Lung (tissue), 12 donors: ENCODE measurements around the gene FANCC. TPM values are rescaled to one million over a fixed set of nuclear protein-coding genes. Genes with fewer than 3 reads are reported as not detected.

Experiments
- ATAC-seq: fragments of 200-7000 bp; cut with Tn5 transposase; one replicate; pipeline ENCODE4 v1.9.1; 2020; ENCODE audit warnings: moderate number of reproducible peaks; ENCODE audit not compliant: insufficient read depth, low FRiP score
- DNase-seq, 3 donors: peaks; one replicate each; pipeline ENCODE4 v3.0.0-alpha.2; 2013 to 2017
- H3K27ac ChIP-seq, 2 donors: one replicate each; pipeline ENCODE4 v1.5.1; 2013; ENCODE audit warnings: mild to moderate bottlenecking in 2 of 2, moderate library complexity in 2 of 2, control low read depth in 1 of 2, inconsistent platforms in 1 of 2, low read depth in 1 of 2, low read length in 1 of 2
- H3K27me3 ChIP-seq, 3 donors: one replicate each; pipeline ENCODE4 v1.5.1; 2013; ENCODE audit warnings: low read length in 2 of 3; ENCODE audit not compliant: control insufficient read depth in 3 of 3, insufficient read depth in 3 of 3
- H3K36me3 ChIP-seq, 4 donors: one replicate each; pipeline ENCODE4 v1.5.1; 2013; ENCODE audit warnings: low read length in 4 of 4, mild to moderate bottlenecking in 1 of 4, moderate library complexity in 1 of 4; ENCODE audit not compliant: control insufficient read depth in 4 of 4, insufficient read depth in 4 of 4
- H3K4me1 ChIP-seq, 5 donors: one replicate each; pipeline ENCODE4 v1.5.1; 2013; ENCODE audit warnings: low read length in 5 of 5, mild to moderate bottlenecking in 2 of 5, moderate library complexity in 1 of 5; ENCODE audit not compliant: control insufficient read depth in 5 of 5, insufficient read depth in 5 of 5
- H3K4me3 ChIP-seq: one replicate; pipeline ENCODE4 v1.5.1; 2013; ENCODE audit warnings: mild to moderate bottlenecking, control low read depth, moderate library complexity
- H3K9ac ChIP-seq, 2 donors: one replicate each; pipeline ENCODE4 v1.5.1; 2013; ENCODE audit warnings: low read length in 2 of 2, control low read depth in 1 of 2; ENCODE audit not compliant: insufficient read depth in 1 of 2
- H3K9me3 ChIP-seq, 4 donors: one replicate each; pipeline ENCODE4 v1.5.1; 2013; ENCODE audit warnings: low read length in 3 of 4, mild to moderate bottlenecking in 1 of 4, moderate library complexity in 1 of 4; ENCODE audit not compliant: control insufficient read depth in 4 of 4, insufficient read depth in 3 of 4
- WGBS, 2 donors: extraction: QIAGEN DNeasy Blood & Tissue Kit; methylation state at CpG; one replicate each; pipeline ENCODE4 v1.1.7; 2013; 5-methylcytosine and 5-hydroxymethylcytosine counted together
- polyA plus RNA-seq, 2 donors: library from polyadenylated mRNA; stranded (reverse); fragments of 200-250 nt; gene quantifications; one replicate each; pipeline ENCODE4 v1.2.1, GENCODE V29; 2013
- total RNA-seq, 2 donors: library from RNA; depleted of rRNA in 1 of 2; stranded (reverse); fragments of >200 nt in 1 of 2; gene quantifications; one replicate each; pipeline ENCODE4 v1.2.1, GENCODE V29; 2014 to 2021
- TF ChIP-seq, protein P1 (sequence below): IDR thresholded peaks from 2 replicates; pipeline ENCODE4 v1.5.1; 2012; ENCODE audit warnings: mild to moderate bottlenecking; ENCODE audit errors: control extremely low read depth, extremely low read depth
- donor health status: control.
- donor health status: control.
- donor health status: Bipolar disorder and iron deficiency.
- donor health status: healthy.
- donor health status: DM: yes; HTN: yes; CAD: no.

FANCC gene
- total and polyA plus RNA-seq, 4 donors: 4.4 to 20.0 (median 8.7) TPM

DNA sequence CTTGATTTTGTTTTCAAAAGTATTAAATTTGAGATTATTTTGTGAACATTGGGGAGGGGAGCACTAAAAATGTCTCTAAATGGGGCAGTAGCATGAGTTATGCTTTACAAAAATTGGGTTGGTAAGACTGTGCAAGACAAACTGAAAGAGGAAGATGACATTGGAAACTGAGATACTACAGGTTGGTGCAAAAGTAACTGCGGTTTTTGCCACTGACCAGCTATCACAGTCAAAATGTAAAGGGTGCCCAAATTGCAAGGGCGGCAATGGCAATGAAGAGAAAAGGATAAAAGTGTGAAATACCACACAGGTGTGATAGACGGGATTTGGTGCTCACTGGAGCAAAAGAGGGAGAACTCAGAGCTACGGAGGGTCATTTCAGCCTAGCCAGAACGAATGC, 124.0 kb downstream of the FANCC start:
- Histone ChIP-seq H3K4me1 (peaks cover 0 to 21% (median 9%) of the 10 kb centered on the region in 5 donors), H3K27ac (no peak overlapping the region), H3K4me3 (no peak overlapping the region), H3K9ac (no peak overlapping the region), H3K9me3 (no peaks in the 10 kb centered on the region), H3K27me3 (no peaks in the 10 kb centered on the region), H3K36me3 (no peaks in the 10 kb centered on the region)
- TF ChIP-seq, protein P1, sequence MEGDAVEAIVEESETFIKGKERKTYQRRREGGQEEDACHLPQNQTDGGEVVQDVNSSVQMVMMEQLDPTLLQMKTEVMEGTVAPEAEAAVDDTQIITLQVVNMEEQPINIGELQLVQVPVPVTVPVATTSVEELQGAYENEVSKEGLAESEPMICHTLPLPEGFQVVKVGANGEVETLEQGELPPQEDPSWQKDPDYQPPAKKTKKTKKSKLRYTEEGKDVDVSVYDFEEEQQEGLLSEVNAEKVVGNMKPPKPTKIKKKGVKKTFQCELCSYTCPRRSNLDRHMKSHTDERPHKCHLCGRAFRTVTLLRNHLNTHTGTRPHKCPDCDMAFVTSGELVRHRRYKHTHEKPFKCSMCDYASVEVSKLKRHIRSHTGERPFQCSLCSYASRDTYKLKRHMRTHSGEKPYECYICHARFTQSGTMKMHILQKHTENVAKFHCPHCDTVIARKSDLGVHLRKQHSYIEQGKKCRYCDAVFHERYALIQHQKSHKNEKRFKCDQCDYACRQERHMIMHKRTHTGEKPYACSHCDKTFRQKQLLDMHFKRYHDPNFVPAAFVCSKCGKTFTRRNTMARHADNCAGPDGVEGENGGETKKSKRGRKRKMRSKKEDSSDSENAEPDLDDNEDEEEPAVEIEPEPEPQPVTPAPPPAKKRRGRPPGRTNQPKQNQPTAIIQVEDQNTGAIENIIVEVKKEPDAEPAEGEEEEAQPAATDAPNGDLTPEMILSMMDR: no peak
- DNase-seq (no peak), ATAC-seq (no peak)
- 95 to 97% methylated on average over 5 of the region's 5 CpGs for WGBS, 2 donors

DNA sequence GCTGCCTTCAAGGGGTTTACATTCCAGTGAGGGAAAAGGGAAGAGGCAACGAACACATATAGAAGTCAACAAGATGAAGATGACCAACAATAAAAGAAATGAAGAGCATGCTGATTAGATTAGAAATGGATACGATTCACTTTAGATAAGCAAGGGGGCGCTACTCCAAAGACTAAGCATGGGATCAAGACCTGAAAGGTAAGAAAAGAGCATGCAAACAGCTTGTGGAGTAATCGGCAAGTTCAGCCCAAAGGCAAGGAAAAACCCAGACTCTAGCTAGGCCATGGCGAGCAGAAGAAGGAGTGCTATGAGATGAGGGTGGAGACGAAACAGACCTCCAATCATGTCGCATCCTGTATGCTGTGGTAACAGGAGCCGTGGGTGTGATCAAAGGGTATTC, 124.4 kb downstream of the FANCC start:
- H3K4me1 ChIP-seq: peaks cover 0 to 23% (median 13%) of the 10 kb centered on the region in 5 donors
- H3K9ac ChIP-seq: no peak overlapping the region
- DNase-seq (no peak), ATAC-seq (no peak)
- H3K9me3 ChIP-seq: no peaks in the 10 kb centered on the region
- H3K27ac ChIP-seq: no peak overlapping the region
- TF ChIP-seq, protein P1: no peak
- no peaks in the 10 kb centered on the region for H3K36me3 ChIP-seq
- 94 to 96% methylated on average over 8 of the region's 8 CpGs for WGBS, 2 donors
- H3K27me3 ChIP-seq: no peaks in the 10 kb centered on the region
- no peak overlapping the region for H3K4me3 ChIP-seq

DNA sequence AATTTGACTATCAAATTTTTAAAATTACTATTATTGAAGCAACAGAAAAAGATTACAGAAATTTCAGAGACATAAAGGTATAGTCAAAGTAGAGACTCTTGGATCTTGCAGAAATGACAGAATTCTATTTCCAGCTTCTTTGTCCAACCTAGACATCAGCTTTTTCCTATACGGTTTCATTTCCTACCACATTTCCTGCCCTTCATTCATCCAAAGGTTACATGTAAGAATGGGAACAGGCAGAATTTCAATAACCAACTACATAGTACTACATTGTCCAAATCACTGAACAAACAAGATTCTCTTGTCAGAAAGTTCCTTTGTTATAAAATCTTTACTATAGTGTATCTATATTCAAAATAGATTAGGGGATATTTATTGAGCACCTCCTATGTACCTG, 124.9 kb downstream of the FANCC start:
- H3K9ac ChIP-seq: no peak overlapping the region
- DNase-seq (no peak), ATAC-seq (no peak)
- H3K27me3 ChIP-seq: no peaks in the 10 kb centered on the region
- H3K27ac ChIP-seq: no peak overlapping the region
- H3K4me1 ChIP-seq: peaks cover 0 to 22% (median 15%) of the 10 kb centered on the region in 5 donors
- TF ChIP-seq, protein P1: no peak
- H3K36me3 ChIP-seq: no peaks in the 10 kb centered on the region
- WGBS, 2 donors: 39 to 59% methylated on average over 1 of the region's 1 CpG
- no peak overlapping the region for H3K4me3 ChIP-seq
- no peaks in the 10 kb centered on the region for H3K9me3 ChIP-seq

DNA sequence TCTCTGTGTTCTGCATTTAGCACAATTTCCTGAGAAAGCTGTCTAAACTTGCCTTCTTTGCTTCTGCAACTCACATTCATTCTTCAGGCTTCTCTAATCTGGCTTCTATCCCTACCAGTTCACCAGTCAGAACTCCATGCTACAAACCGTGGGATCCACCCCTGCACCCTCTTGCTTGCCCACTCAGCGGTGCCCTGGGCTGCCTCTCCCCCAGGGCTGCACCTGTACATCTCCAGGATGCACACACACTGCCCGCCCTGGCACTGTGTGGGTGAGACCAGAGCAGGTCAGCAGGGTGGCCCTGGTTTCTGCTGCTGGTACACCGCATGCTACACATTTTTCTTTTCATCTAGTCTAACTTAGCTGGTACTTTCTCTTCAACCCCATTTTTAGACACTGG, 127.1 kb downstream of the FANCC start:
- Histone ChIP-seq H3K4me3 (no peak overlapping the region), H3K27me3 (no peaks in the 10 kb centered on the region), H3K36me3 (no peaks in the 10 kb centered on the region), H3K9ac (no peak overlapping the region), H3K9me3 (no peaks in the 10 kb centered on the region), H3K27ac (no peak overlapping the region), H3K4me1 (peaks cover 0 to 22% (median 13%) of the 10 kb centered on the region in 5 donors)
- TF ChIP-seq, protein P1: no peak
- no peak for ATAC-seq
- 95 to 96% methylated on average over 4 of the region's 4 CpGs for WGBS, 2 donors
- DNase-seq: no peak
